Adipose tissue (tissue), 3 donors: ENCODE data around the gene DMAC2L. TPM values are rescaled to one million over a fixed set of nuclear protein-coding genes. Genes with fewer than 3 reads are reported as not detected.

Experiments
- H3K27ac ChIP-seq: one replicate; pipeline ENCODE4 v1.5.1; 2013; ENCODE audit warnings: low read depth, low read length
- WGBS, 3 donors: extraction: QIAGEN DNeasy Blood & Tissue Kit; methylation state at CpG; one replicate each; pipeline ENCODE4 v1.1.7; 2013; 5-methylcytosine and 5-hydroxymethylcytosine counted together
- polyA plus RNA-seq, 3 donors: library from polyadenylated mRNA; stranded (reverse); fragments of 200-250 nt; gene quantifications; one replicate each; pipeline ENCODE4 v1.2.3, GENCODE V29; 2013
- donor health status: healthy with polysubstance abuse.
- donor health status: Bipolar disorder and iron deficiency.
- donor health status: healthy.

Gene DMAC2L
- polyA plus RNA-seq, 3 donors: 12.4 to 24.0 (median 14.6) TPM

GRCh38 chr14:50366589-50366988 lies 54.5 kb downstream of the DMAC2L start:
- 85 to 94% (median 88%) methylated on average over 4 of the region's 4 CpGs for WGBS, 3 donors
- no peak overlapping the region for H3K27ac ChIP-seq

GRCh38 chr14:50371546-50371945 lies 59.4 kb downstream of the DMAC2L start:
- WGBS, 3 donors: 94 to 97% (median 96%) methylated on average over 3 to 4 of the region's 4 CpGs

DNA sequence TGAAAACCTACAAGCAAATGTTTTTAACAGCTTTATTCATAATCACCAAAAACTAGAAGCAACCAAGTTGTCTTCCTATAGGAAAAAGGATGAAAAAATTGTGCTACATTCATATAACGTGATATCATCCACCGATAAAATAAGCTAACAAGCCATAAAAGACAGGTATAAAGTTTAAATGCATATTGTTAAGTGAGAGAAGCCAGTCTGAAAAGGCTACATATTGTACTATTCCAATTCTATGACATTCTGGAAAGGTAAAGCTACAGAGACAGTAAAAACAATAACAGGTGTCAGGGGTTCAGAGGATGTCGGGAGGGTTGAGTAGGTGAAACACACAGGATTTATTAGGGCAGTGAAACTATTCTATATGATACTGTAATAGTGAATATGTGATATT lies 61.8 kb downstream of the DMAC2L start:
- H3K27ac ChIP-seq: no peak overlapping the region
- WGBS, 3 donors: 81 to 98% (median 92%) methylated on average over 3 of the region's 3 CpGs

More at GRCh38 chr14:50371546-50371945, 59.4 kb downstream of the DMAC2L start:
- H3K27ac ChIP-seq: no peak overlapping the region

- WGBS, 3 donors: 87 to 96% (median 96%) methylated on average over 5 of the region's 5 CpGs
- H3K27ac ChIP-seq: no peak overlapping the region
Observed at GRCh38 chr14:50375760-50376159, 63.6 kb downstream of the DMAC2L start.

Other genes starting within 250 kb of the DMAC2L start
- 1 to 10 TPM; 3.5 to 8.4 (median 6.0) TPM for gene VCPKMT, start 195.8 kb upstream of the DMAC2L start, polyA plus RNA-seq
- 10 to 100 TPM in 2 of 3 donors, 1 to 10 TPM in 1; 5.7 to 13.4 (median 11.1) TPM for gene SOS2, start 80.7 kb upstream of the DMAC2L start, polyA plus RNA-seq
- 1 to 10 TPM; 1.8 to 4.2 (median 3.3) TPM for gene L2HGDH, start 95 bp upstream of the DMAC2L start, polyA plus RNA-seq
- gene CDKL1, start 84.6 kb downstream of the DMAC2L start, polyA plus RNA-seq: 1 to 10 TPM; 1.2 to 9.7 (median 5.0) TPM
- gene MAP4K5, start 220.2 kb downstream of the DMAC2L start, polyA plus RNA-seq: 10 to 100 TPM; 13.0 to 23.6 (median 20.6) TPM
- 1 to 10 TPM; 1.6 to 4.1 (median 2.9) TPM for gene ATL1, start 247.8 kb downstream of the DMAC2L start, polyA plus RNA-seq